Effector memory CD4-positive, alpha-beta T cell (primary cell): ENCODE data around the gene NLRP12.
"Not testable (repeated sequence)": the region's sequence is repeated elsewhere in the genome, so short reads cannot be mapped to it uniquely, and the experiment has no call there.

Source experiments
- DNase-seq, 3 donors: peaks; one replicate each; pipeline ENCODE4 v3.0.0-alpha.2; 2020
- H3K27ac ChIP-seq: 2 replicates; pipeline ENCODE4 v1.7.0; 2013; ENCODE audit warnings: mild to moderate bottlenecking, low read length, moderate library complexity; ENCODE audit not compliant: insufficient read depth, poor library complexity, severe bottlenecking
- H3K27me3 ChIP-seq: replicated peaks from 2 replicates; pipeline ENCODE4 v1.7.0; 2013; ENCODE audit warnings: mild to moderate bottlenecking, low read length; ENCODE audit not compliant: insufficient read depth, control insufficient read depth, poor library complexity, severe bottlenecking
- H3K36me3 ChIP-seq: 2 replicates; pipeline ENCODE4 v1.7.0; 2013; ENCODE audit warnings: mild to moderate bottlenecking, low read length, moderate library complexity; ENCODE audit not compliant: control insufficient read depth, insufficient read depth
- H3K4me1 ChIP-seq: 2 replicates; pipeline ENCODE4 v1.7.0; 2013; ENCODE audit warnings: low read length, mild to moderate bottlenecking; ENCODE audit not compliant: control insufficient read depth, insufficient read depth, poor library complexity, severe bottlenecking
- H3K4me3 ChIP-seq: 2 replicates; pipeline ENCODE4 v1.7.0; 2013; ENCODE audit warnings: low read length, low read depth, mild to moderate bottlenecking; ENCODE audit not compliant: insufficient read depth, poor library complexity, severe bottlenecking
- H3K9me3 ChIP-seq: 2 replicates; pipeline ENCODE4 v1.7.0; 2013; ENCODE audit warnings: mild to moderate bottlenecking, low read length, moderate library complexity; ENCODE audit not compliant: control insufficient read depth

The NLRP12 gene

GRCh38 chr19:53782698-53783097 is 41.4 kb downstream of the NLRP12 start:
- no peak overlapping the region for H3K4me3 ChIP-seq
- H3K27me3 ChIP-seq: no peaks in the 10 kb centered on the region
- no peak overlapping the region for H3K27ac ChIP-seq
- no peaks in the 10 kb centered on the region for H3K9me3 ChIP-seq
- no peak for DNase-seq
- no peaks in the 10 kb centered on the region for H3K4me1 ChIP-seq
- H3K36me3 ChIP-seq: no peaks in the 10 kb centered on the region

GRCh38 chr19:53781332-53781731 is 42.8 kb downstream of the NLRP12 start:
- H3K36me3 ChIP-seq, H3K9me3 ChIP-seq, DNase-seq, H3K4me3 ChIP-seq, H3K27ac ChIP-seq, H3K27me3 ChIP-seq, H3K4me1 ChIP-seq: not testable (repeated sequence)

GRCh38 chr19:53780506-53780905 is 43.6 kb downstream of the NLRP12 start:
- Histone ChIP-seq H3K4me3 (no peak overlapping the region), H3K4me1 (no peaks in the 10 kb centered on the region), H3K27ac (no peak overlapping the region), H3K9me3 (no peaks in the 10 kb centered on the region), H3K27me3 (no peaks in the 10 kb centered on the region), H3K36me3 (no peaks in the 10 kb centered on the region)
- DNase-seq: no peak

- Histone ChIP-seq H3K36me3 (no peaks in the 10 kb centered on the region), H3K27me3 (no peaks in the 10 kb centered on the region), H3K4me1 (peaks cover 3% of the 10 kb centered on the region), H3K4me3 (no peak overlapping the region), H3K9me3 (no peaks in the 10 kb centered on the region), H3K27ac (no peak overlapping the region)
- DNase-seq: no peak
Measured at GRCh38 chr19:53775524-53775923, 48.6 kb downstream of the NLRP12 start.

GRCh38 chr19:53774491-53774890 is 49.6 kb downstream of the NLRP12 start:
- DNase-seq, H3K27ac ChIP-seq: not testable (repeated sequence)

GRCh38 chr19:53773999-53774398 is 50.1 kb downstream of the NLRP12 start:
- Histone ChIP-seq H3K4me3 (no peak overlapping the region), H3K9me3 (no peaks in the 10 kb centered on the region), H3K4me1 (peaks cover 3% of the 10 kb centered on the region), H3K27me3 (no peaks in the 10 kb centered on the region), H3K27ac (no peak overlapping the region), H3K36me3 (no peaks in the 10 kb centered on the region)
- DNase-seq: no peak

More at GRCh38 chr19:53774491-53774890, 49.6 kb downstream of the NLRP12 start:
- H3K27me3 ChIP-seq, H3K9me3 ChIP-seq, H3K4me3 ChIP-seq, H3K36me3 ChIP-seq, H3K4me1 ChIP-seq: not testable (repeated sequence)

- peak in 2 of 3 donors; percentile 2 to 25 for DNase-seq
- no peaks in the 10 kb centered on the region for H3K9me3 ChIP-seq
- no peaks in the 10 kb centered on the region for H3K27me3 ChIP-seq
- H3K4me1 ChIP-seq: peaks cover 3% of the 10 kb centered on the region
- no peak overlapping the region for H3K27ac ChIP-seq
- no peaks in the 10 kb centered on the region for H3K36me3 ChIP-seq
- no peak overlapping the region for H3K4me3 ChIP-seq
Measured at GRCh38 chr19:53772943-53773342, 51.2 kb downstream of the NLRP12 start.

- Histone ChIP-seq H3K4me1 (peaks cover 3% of the 10 kb centered on the region), H3K27me3 (no peaks in the 10 kb centered on the region), H3K9me3 (no peaks in the 10 kb centered on the region), H3K36me3 (no peaks in the 10 kb centered on the region), H3K27ac (no peak overlapping the region), H3K4me3 (no peak overlapping the region)
- DNase-seq: no peak
Measured at GRCh38 chr19:53771144-53771543, 53.0 kb downstream of the NLRP12 start.

GRCh38 chr19:53769696-53770309 is 54.3 kb downstream of the NLRP12 start:
- not testable (repeated sequence) for H3K27ac ChIP-seq, H3K27me3 ChIP-seq, H3K4me3 ChIP-seq, H3K4me1 ChIP-seq, H3K9me3 ChIP-seq, H3K36me3 ChIP-seq, DNase-seq

- Histone ChIP-seq H3K4me3 (no peak overlapping the region), H3K9me3 (no peaks in the 10 kb centered on the region)
Measured at GRCh38 chr19:53768401-53768800, 55.7 kb downstream of the NLRP12 start.

More at GRCh38 chr19:53768401-53768800, 55.7 kb downstream of the NLRP12 start:
- no peaks in the 10 kb centered on the region for H3K36me3 ChIP-seq
- H3K4me1 ChIP-seq: peaks cover 3% of the 10 kb centered on the region
- no peak overlapping the region for H3K27ac ChIP-seq
- DNase-seq: no peak
- H3K27me3 ChIP-seq: no peaks in the 10 kb centered on the region
